Measurements from ENCODE around the gene SS18.

SS18 gene

GRCh38 chr18:26059357-26059756 lies 31.1 kb downstream of the SS18 start:
- DNase-seq = no peak

DNA sequence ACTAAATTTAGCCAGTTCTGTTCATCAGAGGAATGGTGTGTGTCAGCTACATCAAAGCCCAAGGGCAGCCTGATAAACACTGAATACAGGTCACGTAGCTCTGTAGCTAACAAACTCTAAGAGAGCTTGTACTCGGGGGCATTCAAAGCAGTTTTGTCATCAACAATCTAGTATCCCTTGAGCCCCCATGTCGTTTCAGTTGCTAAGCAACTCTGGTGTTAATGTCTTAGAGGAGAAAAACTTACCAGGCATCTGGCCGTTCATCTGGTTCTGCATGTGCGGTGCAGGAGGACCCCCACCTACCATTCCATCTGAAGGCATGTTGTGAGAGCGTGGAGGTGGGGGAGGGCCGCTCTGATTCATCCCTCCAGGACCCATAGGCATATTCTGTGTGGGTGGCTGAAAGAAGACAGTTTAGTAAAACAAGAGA lies 33.1 kb downstream of the SS18 start:
- peak; percentile 1 for DNase-seq

DNA sequence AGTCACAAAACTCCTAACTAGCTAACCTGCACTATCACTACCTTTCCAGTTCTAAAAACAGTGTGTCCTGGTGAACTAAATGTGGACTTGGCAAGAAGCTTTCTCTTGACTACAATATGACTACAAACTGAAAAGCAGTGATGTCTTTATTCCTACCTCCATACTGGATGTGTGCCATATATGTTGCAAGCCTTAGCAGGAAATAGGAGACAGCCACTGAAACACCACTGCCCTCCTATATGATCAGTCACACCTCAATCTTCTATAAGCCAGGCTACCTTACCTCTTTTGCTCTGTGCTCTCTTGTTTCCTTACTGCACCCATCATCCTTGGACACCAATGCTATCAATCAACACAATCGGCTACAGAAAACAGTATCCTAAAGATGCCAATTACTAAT lies 34.1 kb downstream of the SS18 start:
- no peak for DNase-seq

- no peak for DNase-seq
Measured at GRCh38 chr18:26052505-26052904, 37.9 kb downstream of the SS18 start.

- DNase-seq = no peak
Measured at GRCh38 chr18:26051843-26052242, 38.6 kb downstream of the SS18 start.

GRCh38 chr18:26046419-26047077 lies 43.9 kb downstream of the SS18 start:
- DNase-seq = no peak

DNA sequence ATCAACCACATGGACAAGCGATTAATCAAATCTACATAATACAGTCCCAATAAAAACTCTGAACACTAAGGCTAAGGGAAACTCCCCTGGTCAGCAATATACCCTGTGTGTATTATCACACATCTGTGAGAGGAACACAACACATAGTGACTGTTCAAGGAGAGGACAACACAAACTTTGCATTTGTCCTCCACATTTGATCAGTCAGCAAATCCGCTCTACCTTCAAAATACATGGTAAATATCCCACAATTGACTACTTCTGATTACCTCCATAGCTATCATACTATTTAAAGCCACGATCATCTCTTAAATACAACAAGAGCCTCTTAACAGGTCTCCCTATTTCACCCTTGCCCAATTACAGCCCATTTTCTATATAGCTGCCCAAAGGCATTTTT lies 45.6 kb downstream of the SS18 start:
- no peak for DNase-seq

DNA sequence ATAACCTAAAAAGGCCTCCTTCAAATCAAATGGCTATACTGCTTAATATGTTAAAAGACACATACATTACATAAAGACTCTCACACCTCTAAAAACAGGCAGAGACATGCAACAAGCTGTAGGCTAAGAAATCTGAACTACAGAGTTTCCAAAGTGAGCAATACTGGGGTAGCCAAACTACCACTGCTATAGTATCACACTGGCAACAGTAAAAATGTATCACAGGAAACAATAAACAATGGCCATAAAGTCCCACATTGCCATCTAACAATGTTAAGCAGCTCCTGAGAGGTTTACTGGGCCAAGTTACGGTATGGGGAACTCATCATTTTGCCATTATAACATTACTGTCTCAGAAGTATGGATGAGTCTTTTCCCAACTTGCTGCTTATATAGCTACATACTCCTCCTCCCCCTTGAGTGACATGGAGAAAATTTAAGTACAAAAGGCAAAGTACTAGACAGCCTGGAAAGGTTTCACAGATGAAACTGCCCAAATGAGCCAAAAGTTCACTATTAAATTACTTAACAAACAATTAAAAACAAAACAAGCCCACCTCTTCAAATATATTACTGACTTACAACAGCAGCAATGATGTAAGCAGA lies 50.3 kb downstream of the SS18 start:
- DNase-seq = no peak

DNA sequence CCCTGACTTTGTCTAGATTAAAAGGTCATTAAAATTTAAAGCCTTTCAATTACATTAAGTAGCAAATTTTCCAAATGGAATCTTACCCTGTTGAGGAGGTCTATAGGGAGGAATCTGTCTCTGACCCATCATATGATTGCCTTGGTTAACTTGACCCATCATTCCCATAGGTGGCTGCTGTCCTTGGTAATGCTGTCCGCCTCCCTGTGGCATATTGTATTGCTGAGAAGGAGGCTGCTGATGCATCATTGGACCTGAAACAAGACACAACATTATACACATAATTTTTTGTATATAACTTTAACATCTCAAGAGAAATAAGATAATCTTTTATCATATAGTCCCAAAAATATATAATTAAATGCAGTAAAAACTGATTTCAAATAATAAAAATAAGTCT lies 51.2 kb downstream of the SS18 start:
- no peak for DNase-seq

DNA sequence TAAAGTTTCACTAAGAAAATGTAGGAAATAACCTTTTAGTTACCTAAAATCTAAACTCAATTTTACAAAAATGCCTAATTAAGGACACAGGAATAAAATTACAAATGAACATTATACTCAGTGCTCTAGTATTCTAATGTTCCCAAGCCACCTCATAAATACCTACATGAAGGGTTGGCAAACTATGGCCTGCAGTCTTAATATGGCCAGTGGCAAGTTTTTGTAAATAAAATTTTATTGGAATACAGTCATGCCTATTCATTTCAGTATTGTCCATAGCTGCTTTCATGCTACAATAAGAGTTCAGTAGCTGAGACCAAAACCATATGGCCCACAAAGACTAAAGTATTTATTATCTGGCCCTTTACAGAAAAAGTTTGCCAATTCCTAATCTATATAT lies 53.8 kb downstream of the SS18 start:
- DNase-seq = no peak

DNA sequence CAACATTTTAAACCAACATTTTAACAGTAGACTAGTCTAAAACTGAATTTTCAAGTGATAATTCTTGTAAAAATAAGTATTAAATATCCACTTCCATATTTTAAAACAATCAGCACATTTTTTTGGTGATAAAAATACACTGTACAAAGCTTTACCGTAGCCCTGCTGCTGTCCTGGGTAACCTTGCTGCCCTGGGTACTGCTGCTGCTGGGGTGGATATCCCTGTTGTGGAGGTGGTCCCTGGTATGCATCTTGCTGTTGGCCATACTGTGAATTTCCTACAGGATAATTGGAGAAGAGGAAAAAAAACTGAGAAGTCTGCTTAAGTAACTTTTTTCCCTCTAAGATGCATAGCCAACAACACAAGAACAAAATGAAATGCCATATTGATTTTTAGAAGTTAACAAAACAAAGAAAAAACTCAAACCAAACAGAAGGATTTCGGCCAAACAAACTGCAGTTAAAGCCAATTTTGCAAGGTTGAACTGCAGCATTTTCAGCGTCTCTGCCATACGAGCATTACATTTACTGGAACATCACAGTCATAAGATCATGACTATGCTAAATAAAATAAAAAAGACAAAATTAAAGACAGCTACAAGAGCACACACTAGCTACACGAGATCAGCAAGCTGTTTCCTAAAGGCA lies 55.4 kb downstream of the SS18 start:
- DNase-seq = no peak

DNA sequence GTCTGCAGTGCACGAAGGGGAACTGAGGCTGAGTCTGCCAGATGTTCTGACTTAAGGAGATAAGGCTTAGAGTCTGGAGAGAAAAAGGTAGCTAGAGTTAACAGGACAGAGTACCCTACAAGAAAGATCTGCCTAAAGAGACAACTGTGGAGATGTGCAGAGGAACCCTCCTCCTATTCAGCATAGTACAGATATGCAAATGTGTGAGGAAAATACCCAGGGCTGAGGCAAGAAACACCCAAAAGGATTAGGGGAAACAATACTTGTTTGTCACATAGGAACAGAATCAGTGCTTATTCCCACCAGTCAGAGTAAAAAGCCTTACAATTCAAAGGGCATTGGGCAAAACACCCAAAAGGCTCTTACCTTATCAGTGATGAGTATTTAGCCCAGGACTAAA lies 67.8 kb downstream of the SS18 start:
- DNase-seq = no peak

DNA sequence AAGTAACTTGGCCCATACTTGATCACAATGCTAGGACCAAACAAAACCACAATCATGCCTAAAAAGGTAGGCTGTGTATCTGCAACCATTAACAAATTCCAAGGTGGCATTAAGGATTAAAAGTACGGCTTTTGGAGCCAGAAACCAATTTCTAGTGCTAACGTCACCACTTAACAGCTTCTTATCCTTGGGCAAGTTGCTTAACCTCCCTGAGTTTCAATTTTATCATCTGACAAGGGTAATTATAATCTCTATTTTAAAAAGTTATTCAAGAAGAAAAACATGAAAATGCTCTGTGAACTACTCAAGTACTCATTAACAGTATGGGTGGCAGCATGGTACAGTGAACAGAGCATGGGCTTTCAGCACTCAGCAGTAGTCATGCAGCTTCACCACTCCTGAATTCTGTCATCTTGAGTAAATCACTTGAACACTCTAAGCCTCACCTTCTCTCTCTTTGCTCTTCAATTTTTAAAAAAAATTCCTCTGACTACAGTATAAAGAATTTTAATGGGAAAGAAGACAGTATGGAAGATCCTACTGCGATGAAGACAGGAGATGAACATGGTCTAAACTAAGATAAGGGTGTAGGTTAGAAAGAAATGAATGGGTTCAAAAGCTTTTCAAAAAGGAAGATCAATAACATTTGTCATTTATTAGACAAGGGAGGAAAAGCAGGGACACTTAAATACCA lies 69.2 kb downstream of the SS18 start:
- DNase-seq = no peak

DNA sequence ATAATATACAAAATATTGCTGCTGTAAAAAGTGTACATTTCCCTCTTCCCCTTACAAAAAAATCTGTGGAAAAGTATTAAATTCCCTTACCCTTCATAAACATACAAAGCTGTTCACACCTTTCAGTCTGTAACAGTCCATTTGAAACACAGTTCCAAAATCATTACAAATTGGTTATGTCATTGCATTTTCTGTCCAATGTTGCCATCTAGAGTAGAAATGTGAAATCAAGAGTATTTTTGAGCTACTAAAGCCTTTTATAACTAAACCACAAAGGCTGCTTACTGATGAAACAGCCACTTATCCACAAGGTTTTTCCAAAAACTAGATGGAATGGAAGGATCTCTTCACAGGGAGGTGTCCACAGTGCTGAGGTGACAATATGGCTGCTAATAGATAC lies 72.5 kb downstream of the SS18 start:
- no peak for DNase-seq

DNA sequence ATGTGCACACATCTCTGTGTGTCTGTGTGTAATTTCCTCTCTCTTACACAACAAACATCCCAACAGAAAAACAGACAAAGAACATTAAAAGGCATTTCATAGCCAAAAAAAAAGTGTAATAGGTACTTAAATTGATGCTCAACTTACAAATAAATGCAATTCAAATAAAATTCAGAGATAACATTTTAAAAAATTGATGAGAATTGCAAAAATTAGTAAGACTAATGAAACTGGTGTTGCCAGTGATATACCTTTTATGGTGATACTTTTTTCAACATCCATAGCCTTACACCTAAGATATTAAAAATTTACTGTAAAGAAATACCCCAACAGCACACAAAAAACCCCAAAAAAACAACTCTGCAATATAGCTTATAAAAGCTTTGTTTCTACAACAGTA lies 76.0 kb downstream of the SS18 start:
- DNase-seq = no peak

DNA sequence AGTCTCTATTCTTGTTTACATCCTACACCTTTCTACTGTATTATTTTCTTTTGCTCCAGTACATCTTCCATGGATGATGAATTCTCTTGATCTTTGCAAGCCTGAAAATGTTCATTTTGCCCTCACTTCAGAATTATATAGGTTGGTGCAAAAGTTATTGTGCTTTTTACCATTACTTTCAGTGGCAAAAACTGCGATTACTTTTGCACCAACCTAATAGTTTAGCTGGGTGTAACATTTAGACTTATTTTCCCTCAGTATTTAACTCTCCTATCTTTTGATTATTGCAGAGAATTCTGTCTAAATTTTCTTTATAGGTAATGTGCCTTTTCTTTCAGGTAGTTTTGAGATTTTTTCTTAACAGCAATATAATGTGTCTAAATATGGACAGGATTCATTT lies 81.8 kb downstream of the SS18 start:
- no peak for DNase-seq

- DNase-seq = no peak
Measured at GRCh38 chr18:26008096-26008495, 82.3 kb downstream of the SS18 start.

DNA sequence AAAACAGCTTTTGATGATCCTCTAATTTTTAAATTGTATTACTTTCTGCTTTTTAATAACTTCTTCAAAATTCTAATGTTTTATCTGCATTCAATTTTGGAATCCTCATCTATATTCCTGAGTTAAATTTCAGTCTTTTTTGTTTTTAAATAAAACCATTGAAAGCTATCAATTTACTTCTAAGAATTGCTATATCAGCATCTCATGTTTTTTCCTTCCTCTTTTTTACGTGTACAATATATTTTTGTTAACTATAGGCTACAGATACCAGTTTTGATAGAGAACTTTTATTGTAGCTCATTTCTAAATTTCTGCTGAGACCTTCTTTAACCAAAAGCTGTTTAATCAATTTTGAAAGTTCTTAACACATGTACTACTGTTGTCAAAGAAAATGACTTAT lies 84.5 kb downstream of the SS18 start:
- no peak for DNase-seq

DNA sequence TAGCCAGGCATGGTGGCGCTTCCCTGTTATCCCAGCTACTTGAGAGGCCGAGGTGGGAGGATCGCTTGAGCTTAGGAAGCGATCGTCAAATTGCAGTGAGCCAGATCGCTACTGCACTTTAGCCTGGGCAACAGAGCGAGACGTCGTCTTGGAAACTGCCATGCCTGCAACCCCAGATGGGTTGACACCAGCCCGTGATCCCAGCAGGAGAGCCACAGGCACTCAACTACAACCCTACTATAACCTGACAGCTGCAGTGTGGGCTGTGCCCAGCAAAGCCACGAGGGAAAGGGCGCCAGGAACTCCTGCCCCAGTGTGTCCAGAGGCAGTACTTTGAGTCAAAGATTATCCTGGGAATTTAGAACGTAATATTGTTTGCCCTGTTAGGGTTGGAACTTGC lies 85.6 kb downstream of the SS18 start:
- DNase-seq = no peak

- no peak for DNase-seq
Measured at GRCh38 chr18:26003817-26004216, 86.6 kb downstream of the SS18 start.

GRCh38 chr18:26003356-26003755 lies 87.1 kb downstream of the SS18 start:
- peak; percentile 18 for DNase-seq

GRCh38 chr18:26002375-26002910 lies 88.0 kb downstream of the SS18 start:
- DNase-seq = no peak

DNA sequence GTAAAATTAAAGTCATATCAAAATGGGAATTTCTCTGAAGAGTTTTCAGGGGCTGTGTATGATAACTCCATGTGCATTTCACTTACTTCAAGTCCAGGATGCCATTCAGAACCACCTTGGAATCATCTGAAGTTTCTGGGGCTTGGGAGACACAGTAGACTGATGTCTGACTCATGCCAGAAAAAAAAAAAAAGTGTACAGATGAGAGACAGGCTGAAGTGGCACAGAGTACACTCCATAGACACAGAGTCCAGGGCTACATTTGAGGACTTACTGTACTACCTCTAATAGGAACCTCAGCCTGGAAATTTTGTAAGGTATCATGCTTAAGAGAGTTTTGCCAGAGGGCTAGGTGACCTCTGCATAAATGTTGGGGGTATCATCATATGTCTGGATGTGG lies 92.0 kb downstream of the SS18 start:
- DNase-seq = no peak

DNA sequence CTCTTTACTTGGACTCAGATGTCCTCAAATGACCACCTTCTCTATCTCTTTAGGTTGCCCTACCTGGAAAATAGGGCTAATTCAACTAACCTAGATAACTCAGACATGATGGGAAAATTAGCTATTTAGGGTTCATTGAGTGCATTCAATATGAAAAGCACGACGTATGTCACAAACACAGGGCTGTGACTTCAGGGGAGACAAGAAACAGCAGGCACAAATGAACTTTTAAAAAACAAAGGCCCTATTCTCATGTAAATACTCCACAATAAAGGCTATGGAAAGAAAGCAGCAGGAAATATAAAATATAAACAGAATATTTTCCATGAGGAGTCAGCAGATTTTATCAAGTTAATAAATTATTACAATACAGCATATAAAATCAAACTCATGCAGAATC lies 97.8 kb downstream of the SS18 start:
- DNase-seq = no peak

All from NCI-H2171 (cell line).